ENCODE measurements around the gene NECAB3.

The NECAB3 gene

GRCh38 chr20:33609504-33609903 lies 64.7 kb downstream of the NECAB3 start:
- no peak overlapping the region for H3K4me2 ChIP-seq (ENCODE audit: low read depth, low read length)
- DNase-seq, result no peak
- no peaks in the 10 kb centered on the region for H3K9me2 ChIP-seq (replicated peaks; ENCODE audit: insufficient read depth, low read length)
- no peaks in the 10 kb centered on the region for H3K79me2 ChIP-seq (ENCODE audit: low read length)
- no peaks in the 10 kb centered on the region for H3K27me3 ChIP-seq (replicated peaks; ENCODE audit: insufficient read depth, low read length)
- H3K9me3 ChIP-seq (replicated peaks; ENCODE audit: insufficient read depth, low read length), result no peaks in the 10 kb centered on the region
- no peak overlapping the region for H2AFZ ChIP-seq (ENCODE audit: low read length)
- no peak overlapping the region for H3K9ac ChIP-seq (ENCODE audit: low read length)
- no peaks in the 10 kb centered on the region for H4K20me1 ChIP-seq (ENCODE audit: insufficient read depth, low read length)
- H3K36me3 ChIP-seq (replicated peaks; ENCODE audit: insufficient read depth, low read length), result no peaks in the 10 kb centered on the region
- H3K4me1 ChIP-seq (ENCODE audit: low read length), result peaks cover 19% of the 10 kb centered on the region
- H3K27ac ChIP-seq (ENCODE audit: low read length), result no peak overlapping the region
- H3F3A ChIP-seq (ENCODE audit: insufficient read depth, low read length), result peaks cover 4% of the 10 kb centered on the region
- H3K4me3 ChIP-seq (ENCODE audit: low read length), result no peak overlapping the region
- TF ChIP-seq CTCF (IDR thresholded peaks at IDR 0.05; ENCODE audit: low read length) (no peak), EZH2phosphoT487 (IDR thresholded peaks at IDR 0.05; ENCODE audit: low read length) (no peak), EZH2 (optimal IDR thresholded peaks at IDR 0.05; ENCODE audit: low read depth, low read length) (no peak)

Data from MM.1S (cell line).